Ramos (cell line): ENCODE data around the gene PLA2G4A.

Experiments used
- in situ Hi-C: fragments of 300-500 bp; cut with MboI; formaldehyde crosslinking; loops from one replicate; pipeline ENCODE4 v1.14.3; 2022; ENCODE audit warnings: low sequenced_read_pairs; ENCODE audit not compliant: unreplicated experiment

Gene PLA2G4A

DNA sequence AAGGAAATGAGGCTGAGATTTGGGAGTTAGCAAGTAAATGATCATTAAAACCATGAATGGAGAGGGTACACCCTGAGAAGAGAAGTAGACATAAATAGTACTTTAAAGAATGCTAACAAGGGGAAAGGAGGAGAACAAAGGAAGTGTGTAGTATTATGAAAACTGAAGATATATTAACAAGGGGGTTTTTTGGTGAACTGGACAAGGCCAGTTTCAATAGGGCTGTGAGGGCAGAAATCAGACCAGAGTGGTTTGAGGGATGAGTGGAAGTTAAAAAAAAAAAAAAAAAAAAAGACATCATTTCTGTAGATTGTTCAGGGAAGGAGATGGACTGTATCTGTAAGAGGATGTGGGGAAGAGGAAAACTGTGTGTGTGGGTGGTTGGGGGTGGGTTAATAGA is 137.1 kb downstream of the PLA2G4A start:
- in situ Hi-C loops: no loop called here

DNA sequence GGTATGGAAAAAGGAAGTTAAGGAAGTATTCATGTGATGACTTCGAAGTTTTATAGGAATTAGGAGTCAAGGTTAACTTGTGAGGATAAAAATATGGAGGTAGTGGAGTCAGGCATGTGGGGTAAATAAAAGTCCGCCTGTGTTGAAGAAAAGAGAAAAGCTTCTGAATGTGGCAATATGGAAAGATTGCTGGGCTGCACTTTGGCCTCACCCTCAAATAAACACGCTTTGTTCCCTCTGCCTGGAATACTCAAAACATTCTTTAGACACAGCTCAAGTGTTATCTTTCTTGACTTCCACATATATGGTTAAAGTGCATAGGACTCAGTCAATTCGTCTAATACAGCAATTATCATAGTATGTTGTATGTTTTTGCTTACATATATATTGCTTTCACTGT is 137.7 kb downstream of the PLA2G4A start:
- in situ Hi-C loops: no loop called here

DNA sequence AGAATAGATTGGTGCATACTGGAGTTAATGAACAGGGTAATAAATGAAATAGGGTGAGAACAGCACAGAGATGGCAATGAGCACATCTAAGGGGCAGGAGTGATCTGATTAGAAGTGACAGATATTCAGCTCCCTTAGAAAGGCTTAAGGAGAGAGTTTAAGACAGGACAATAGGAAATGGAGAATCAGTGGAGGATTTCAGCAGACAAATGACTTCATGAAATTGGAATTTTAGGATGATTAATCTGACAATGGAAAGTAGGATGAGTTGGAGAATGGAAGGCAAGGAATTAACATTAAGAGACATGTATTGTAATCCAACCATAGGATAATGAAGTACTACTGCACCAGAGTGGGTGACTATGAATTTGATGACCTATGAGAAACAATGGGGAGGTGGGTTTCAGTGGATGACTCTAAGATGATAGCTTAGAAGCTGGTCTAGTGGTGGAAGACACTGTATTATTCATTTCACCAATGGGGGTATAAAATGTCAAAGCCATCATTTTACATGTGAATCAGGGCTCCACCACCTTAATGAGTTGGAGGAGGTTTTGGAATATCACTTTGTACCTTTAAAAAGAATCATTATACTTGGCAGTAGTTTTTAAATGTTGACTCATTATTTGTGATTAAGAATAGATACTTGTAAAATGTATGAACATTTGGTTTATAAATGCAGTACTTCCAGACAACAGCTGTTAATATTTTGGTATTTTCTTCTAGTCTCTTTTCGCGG is 139.1 kb downstream of the PLA2G4A start:
- in situ Hi-C loops: no loop called here

DNA sequence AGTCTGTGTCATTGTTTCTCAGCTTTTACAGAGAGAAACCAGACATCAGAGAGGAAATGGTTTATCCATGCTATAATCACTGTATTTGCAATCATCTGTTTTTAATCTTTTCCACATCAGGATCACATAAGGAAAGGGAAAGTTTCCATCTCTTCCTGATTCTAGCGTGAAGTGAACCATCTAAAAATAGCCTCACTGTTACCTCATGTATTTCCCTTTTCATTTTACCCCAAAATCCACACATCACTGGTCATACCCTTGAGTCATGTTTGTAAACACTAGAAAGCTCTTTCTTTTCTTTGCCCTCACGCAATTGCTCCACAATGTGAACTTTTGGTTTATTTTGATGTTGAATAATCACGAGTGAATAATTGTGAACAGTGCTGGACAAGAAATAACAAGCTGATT is 146.0 kb downstream of the PLA2G4A start:
- in situ Hi-C loops: no loop called here

DNA sequence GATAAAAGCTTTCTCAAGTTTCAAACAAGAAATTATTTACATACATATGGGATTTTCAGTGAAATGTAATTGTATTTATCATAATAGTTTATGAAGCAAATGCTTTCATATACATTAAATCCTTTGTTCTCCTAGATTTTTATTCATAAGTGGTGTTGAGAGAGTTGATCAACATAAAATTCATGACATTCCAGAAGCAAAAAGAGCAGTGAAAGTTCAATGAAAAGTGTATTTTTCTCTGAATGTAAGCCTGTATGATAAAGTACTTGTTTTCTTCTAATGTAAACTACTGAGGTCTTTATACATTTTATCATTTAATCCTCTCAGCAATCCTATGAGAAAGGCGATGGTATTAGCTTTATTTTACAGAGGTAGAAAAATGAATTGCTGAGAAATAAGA is 146.5 kb downstream of the PLA2G4A start:
- in situ Hi-C loops: no loop called here

DNA sequence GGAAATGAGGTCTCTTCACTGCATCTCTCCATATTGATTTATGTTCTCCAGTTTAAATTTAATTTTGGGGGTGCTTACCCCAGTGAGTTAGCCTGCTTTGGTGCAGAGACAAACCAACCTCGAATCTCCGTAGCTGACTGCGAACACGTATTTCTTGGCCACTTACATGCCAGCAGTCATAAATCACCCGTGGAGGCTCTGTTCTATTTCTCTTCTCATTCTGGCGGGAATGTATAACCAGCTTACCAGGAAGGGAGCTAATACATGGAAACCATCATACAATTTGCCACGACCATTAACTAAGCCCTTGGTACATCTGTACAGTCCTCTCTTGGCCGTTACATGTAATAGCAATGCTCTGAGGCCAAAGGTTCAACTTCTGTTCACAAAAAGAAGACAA is 148.0 kb downstream of the PLA2G4A start:
- in situ Hi-C loops: no loop called here

DNA sequence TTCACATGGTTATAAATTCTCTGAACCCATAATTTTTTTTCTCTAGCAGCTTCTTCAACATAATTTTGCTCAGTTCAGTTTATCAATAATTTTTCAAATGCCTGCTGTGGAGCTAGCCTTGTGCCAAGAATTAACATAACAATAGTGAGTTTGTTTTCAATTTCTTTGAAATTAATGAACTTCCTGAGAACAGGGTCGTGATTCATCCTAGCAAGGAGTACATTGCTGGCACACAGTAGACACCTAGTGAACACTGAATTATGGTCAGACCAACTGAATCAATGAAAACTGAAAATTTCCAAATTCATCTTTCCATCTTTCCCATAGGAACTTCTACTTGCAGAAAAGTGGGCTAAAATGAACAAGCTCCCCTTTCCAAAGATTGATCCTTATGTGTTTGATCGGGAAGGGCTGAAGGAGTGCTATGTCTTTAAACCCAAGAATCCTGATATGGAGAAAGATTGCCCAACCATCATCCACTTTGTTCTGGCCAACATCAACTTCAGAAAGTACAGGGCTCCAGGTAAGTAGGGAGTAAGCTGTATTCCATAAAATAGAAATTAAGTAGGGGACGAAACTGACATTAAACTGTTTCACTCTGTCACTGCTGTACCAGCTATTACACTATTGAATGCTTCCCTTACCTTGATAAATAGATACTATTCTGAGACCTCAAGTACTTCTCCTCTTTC is 148.7 kb downstream of the PLA2G4A start:
- in situ Hi-C loops: no loop called here

DNA sequence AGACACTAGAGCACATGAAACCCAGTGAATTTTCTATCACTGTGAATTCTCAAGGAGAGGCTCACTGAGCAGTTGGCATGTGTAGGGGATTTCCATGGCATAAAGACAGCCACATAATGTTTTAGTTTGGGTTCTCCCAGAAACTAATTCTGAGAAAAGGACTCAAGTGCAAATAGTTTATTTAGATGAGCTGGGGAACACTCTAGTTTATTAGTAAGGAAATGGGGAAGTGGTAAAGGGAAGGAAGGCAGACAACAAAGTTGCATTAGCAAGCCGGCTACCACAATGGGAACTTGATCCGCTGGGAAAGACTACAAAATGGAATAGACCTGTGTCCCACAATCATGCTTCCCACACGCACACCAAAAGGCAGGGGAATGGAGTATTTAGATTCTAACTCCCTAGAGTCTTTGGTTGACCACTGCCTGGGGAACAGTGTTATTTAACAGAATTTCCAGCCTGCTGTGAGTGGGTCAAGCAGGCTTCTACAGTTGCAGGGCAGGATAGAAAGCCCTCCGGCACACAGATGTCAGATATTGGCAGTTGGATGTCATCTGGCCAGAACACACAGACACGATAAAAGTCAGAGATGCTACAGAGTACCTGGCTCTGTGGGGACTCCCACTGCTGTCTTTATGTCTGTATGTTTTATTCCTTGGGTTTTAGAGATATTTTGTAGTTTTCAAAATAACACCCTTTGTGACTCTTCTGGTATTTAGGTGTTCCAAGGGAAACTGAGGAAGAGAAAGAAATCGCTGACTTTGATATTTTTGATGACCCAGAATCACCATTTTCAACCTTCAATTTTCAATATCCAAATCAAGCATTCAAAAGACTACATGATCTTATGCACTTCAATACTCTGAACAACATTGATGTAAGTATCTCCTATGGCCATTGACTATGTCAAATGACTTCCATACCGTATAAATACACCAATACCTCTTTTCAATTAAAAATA is 150.1 kb downstream of the PLA2G4A start:
- in situ Hi-C loops: no loop called here

DNA sequence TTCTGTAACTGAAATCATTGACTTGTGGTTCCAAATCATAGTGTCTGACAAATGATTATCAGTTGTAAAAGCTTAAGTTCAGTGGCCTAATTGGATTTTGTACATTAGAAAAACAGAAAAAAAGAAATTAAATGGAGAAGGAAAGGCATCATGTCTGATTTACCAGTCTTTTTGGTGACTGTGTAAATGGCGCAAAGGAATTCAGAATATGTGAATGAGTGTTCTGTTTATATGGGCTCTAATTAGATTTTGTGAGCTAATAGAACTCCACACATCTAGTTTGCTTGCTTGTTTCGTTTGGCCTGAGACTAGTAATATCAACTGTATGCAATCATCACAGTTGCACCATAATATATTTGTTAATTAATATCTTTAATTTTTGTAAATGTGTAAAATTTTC is 151.7 kb downstream of the PLA2G4A start:
- in situ Hi-C loops: loop anchor here (10.0 kb wide), 1 partner anchor 496 kb away; no protein-coding TSS in a partner anchor

DNA sequence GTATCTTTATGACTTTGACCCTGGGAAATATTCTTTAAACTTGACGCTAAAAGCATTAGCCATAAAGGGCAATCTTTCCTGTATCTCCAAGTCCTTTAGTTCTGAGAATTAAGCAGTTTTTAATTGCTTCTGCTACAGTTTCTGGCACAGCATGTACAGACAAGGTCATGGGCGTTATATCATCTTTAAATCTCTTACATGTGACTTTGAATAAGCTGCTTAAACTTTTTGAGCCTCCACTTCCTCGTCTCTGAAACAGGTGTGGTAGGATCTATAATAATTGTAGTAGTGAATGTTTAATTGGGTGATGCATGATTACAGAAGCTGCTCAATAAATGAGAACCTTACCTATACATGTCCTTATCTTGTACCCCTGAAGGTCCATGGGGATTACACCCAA is 153.4 kb downstream of the PLA2G4A start:
- in situ Hi-C loops: loop anchor here (10.0 kb wide), 1 partner anchor 497 kb away; no protein-coding TSS in a partner anchor

DNA sequence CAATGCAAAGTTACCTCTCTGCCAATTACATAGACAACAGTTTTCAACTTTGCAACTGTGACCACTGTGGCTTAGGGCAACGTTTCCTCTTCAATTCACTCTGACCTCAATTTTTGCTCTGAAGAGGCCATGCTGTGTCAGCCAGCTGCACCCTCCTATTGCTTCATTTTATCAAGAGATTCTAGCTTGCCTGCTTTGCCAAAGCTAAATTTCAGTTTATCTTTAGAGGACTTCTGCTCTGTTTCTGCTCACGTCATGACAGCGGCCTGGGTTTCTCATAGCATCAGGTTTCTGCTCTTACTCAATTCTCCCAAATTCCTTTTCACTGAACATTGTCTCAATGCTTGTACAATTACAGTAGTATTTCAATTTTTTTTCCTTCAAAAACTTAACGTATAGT is 154.6 kb downstream of the PLA2G4A start:
- in situ Hi-C loops: loop anchor here (10.0 kb wide), 1 partner anchor 499 kb away; no protein-coding TSS in a partner anchor

DNA sequence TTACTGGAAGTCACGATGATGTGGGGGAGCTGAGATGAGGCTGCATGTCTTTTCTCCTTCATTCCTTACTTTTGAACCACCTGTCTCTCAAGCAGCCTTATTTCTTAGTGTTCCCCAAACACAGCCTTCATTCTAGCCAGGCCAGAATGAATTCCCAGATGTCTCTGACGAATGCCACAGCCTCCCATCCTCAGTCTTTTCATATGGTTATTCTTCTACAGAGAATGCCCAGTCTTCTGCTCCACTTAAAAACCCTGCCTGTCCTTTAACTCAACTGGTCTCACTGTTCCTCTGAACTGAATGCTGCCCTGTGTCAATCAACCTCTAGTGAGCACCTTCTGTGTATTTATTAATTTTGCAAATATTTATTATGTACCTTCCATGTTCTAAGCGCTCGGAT is 156.2 kb downstream of the PLA2G4A start:
- in situ Hi-C loops: loop anchor here (10.0 kb wide), 1 partner anchor 500 kb away; no protein-coding TSS in a partner anchor

DNA sequence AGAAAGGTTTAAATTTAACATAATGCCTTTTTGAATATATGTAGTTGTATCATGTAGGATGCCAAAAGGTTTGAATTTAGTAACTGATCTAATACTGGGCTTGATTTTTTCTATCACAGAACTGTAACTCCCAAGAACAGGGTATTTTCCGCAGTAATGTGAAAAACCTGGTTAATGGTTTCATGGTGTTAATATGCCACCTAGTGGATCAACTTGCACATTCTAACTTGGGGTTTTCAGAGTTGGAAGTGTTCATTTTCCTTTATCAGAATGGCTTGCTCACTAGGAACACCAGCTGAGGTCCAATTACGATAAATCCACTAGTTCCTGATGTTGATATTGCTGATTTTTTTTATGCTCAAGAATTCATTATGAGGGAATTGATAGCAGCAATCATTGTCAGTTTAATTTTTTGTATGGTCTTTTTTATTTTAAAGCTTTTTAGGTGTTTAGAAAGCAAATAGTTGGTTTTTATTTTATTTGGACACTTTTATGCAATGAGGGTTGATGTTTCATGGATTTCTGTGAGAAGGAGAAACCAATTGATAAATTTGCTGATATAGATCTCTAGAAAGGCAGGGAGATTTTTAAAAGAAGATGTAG is 157.2 kb downstream of the PLA2G4A start:
- in situ Hi-C loops: loop anchor here (10.0 kb wide), 1 partner anchor 501 kb away; no protein-coding TSS in a partner anchor

DNA sequence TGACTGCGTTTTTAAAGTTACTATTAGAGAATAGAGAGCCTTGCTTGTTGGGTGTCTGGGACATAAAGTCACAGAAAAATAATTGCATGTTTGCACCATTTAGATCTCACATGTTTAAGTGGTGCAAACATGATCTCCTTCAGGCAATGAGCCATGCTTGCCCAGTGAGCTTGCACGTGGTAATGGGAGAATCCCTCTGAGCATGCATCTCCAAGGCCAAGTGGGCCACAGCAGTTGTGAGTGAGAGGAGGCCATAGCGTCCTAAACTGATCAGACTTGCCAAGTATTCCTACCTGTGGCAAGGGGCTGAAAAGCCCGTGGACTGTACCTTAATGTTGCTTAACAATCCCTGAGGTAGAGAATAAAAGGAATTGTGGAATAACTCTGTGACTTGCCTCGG is 158.3 kb downstream of the PLA2G4A start:
- in situ Hi-C loops: loop anchor here (10.0 kb wide), 1 partner anchor 502 kb away; no protein-coding TSS in a partner anchor

DNA sequence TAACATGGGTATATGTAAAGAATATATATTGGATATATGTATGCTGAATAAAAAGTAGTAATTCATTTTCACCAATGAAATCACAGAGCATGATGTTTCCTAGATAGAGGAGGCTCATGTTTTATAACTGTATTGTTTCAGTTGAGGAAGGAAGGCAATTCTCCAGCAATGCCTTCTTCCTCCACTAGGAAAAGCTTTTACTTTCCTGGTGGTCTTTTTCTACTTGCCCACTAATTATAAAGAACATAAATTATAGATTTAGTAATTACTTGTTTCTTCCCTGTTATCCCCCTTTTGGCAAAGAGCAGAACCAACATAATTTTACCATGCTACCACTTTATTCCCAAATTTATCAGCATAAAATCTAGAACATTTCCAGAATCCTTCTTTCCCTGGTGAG is 159.0 kb downstream of the PLA2G4A start:
- in situ Hi-C loops: loop anchor here (10.0 kb wide), 1 partner anchor 503 kb away; no protein-coding TSS in a partner anchor

DNA sequence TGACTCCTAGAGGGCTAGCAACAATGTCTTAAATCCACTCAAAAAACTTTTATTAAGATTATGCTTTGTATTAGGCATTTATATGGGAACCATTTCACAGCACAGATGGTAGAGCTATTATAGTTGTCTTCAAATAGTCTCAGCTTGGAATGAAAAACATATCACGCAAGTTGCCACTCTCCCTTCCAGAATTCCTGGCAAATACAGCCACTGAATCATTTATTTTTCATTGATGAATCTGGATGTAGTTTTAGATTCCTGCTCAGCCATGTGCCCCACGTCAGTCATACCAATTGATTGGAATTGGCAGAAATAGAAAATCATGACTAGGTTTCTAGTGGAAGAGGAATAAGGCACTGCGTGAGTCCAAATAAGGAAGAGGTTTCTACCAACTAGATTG is 165.2 kb downstream of the PLA2G4A start:
- in situ Hi-C loops: no loop called here

DNA sequence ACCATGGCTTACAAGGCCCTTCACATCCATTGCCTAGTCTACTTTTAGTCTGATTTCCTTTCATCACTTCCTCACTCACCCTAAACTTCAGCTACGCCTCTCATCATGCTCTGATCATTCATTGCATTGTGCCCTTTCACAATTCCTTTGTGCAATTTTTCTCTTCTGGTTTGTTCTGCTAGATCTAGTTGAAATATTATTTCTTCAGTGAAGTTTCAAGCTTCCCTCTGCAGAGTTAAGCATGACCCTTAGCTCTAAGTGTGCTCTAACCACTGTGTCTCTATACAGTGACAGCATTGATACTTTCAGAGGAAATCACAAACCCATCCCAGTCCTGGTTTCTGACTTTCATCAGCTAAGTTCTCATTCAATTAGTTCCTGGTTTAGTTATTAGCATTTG is 166.1 kb downstream of the PLA2G4A start:
- in situ Hi-C loops: no loop called here

DNA sequence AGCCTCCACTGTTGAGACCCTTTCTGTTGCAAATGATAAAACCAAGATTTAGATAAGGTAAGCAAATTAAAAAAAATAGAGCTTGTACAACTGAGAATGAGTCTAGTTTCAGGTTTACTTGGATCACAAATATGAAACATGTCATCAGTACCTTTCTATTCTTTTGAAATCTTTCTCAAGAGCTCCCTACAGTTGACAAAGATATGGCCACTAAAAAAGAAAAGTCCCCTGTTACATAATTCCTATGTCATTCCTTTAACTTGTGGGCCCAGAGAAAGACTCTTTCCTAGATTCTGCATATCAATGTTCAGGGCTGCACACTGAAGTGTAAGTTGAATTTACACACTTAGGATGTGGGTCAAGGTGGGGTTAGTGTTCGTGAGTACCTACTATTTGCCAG is 168.1 kb downstream of the PLA2G4A start:
- in situ Hi-C loops: no loop called here

DNA sequence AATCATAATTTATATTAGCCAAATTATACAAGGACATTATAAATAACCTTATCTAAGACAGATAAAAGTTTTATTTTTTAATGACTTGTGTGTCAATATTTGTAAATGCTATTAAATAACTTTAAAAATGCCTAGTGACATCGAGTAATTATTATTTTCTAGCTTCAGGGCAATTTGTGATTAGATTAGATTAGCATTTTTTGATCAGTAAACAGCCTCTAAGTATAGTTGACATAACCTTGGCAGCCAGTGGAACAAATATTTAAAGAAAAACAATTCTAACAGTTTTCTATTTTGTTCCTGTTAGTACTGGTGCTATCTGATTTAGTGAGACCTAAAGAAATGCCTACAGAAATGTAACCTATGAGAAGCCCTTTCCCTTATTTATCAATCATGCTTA is 169.1 kb downstream of the PLA2G4A start:
- in situ Hi-C loops: no loop called here

DNA sequence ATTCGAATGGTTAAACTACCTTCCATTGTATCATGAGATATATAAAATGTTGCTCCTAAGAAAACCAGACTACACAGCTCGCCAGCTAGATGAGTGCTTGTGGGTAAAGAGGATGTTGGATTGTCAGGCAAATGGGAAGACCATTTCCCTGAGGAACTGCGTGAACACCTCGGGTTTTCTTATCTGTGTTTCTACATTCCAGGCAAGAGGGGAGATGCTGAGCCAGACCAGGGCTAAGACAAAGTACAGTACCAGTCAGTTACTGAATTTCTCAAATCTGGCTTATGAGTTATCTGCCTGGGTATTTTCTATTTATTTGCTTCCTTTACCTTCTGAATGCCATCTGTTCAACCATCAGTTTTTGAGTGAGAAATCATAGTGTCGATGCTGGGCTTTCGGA is 170.8 kb downstream of the PLA2G4A start:
- in situ Hi-C loops: no loop called here
